Ishikawa (cell line): ENCODE results near the gene ZCCHC7.

Source experiments
- CEBPB ChIP-seq: IDR thresholded peaks from 2 replicates; pipeline ENCODE4 v1.6.1; 2012
- REST ChIP-seq: IDR thresholded peaks from 2 replicates; pipeline ENCODE4 v1.6.1; 2012; ENCODE audit warnings: low read depth, mild to moderate bottlenecking
- TAF1 ChIP-seq: IDR thresholded peaks from 2 replicates; pipeline ENCODE4 v1.6.1; 2012; ENCODE audit warnings: low read depth, mild to moderate bottlenecking
- TCF12 ChIP-seq: IDR thresholded peaks from 2 replicates; pipeline ENCODE4 v1.6.1; 2012; ENCODE audit warnings: low read depth
- YY1 ChIP-seq: IDR thresholded peaks from 2 replicates; pipeline ENCODE4 v1.6.1; 2012; ENCODE audit warnings: low read depth

GRCh38 chr9:37212435-37212834 is 92.1 kb downstream of the ZCCHC7 start:
- no peak for TF ChIP-seq CEBPB
- no peak for TF ChIP-seq YY1
- no peak for TF ChIP-seq TAF1
- no peak for TF ChIP-seq REST
- TF ChIP-seq TCF12 = no peak
